ENCODE results near the gene MBNL1. TPM values are rescaled to one million over a fixed set of nuclear protein-coding genes. Genes with fewer than 3 reads are reported as not detected.

The MBNL1 gene
- total and polyA plus RNA-seq, 11 donors: 46.8 to 416 (median 189) TPM

GRCh38 chr3:152327203-152327602, 58.5 kb downstream of the MBNL1 start:
- ATAC-seq (no peak), DNase-seq (no peak)
- H3K27me3 ChIP-seq: no peaks in the 10 kb centered on the region
- H3K9me3 ChIP-seq: peaks cover 0 to 11% (median 2%) of the 10 kb centered on the region in 12 donors
- intact Hi-C loops (cut with DNase I): loop anchor here in 4 of 10 donors (5.0 to 10.0 kb wide), 3 partner anchors 55 to 108 kb away; no protein-coding TSS in a partner anchor
- TF ChIP-seq CTCF (IDR thresholded peaks at IDR 0.05) (no peak), POLR2A (IDR thresholded peaks at IDR 0.05) (no peak)
- H3K4me1 ChIP-seq: peaks cover 7 to 85% (median 69%) of the 10 kb centered on the region in 12 donors
- peak overlapping the region in 5 of 12 donors; percentile 4 to 79 (median 27) for H3K27ac ChIP-seq
- H3K36me3 ChIP-seq: no peaks in the 10 kb centered on the region
- 89 to 96% (median 91%) methylated on average over 2 of the region's 2 CpGs for WGBS, 4 donors
- no peak overlapping the region for H3K4me3 ChIP-seq

- H3K27me3 ChIP-seq: no peaks in the 10 kb centered on the region
- DNase-seq: no peak
- intact Hi-C loops (cut with DNase I): loop anchor here in 4 of 10 donors (5.0 to 10.0 kb wide), 3 partner anchors 53 to 106 kb away; no protein-coding TSS in a partner anchor
- TF ChIP-seq POLR2A (IDR thresholded peaks at IDR 0.05): no peak
- no peak for TF ChIP-seq CTCF (IDR thresholded peaks at IDR 0.05)
- peak overlapping the region in 11 of 12 donors; percentile 1 to 82 (median 47) for H3K27ac ChIP-seq
- WGBS, 4 donors: 27 to 43% (median 31%) methylated on average over 3 of the region's 3 CpGs
- H3K36me3 ChIP-seq: no peaks in the 10 kb centered on the region
- no peak overlapping the region for H3K4me3 ChIP-seq
- ATAC-seq: peak; percentile 17 to 71 (median 67)
- H3K9me3 ChIP-seq: peaks cover 0 to 11% (median 2%) of the 10 kb centered on the region in 12 donors
- H3K4me1 ChIP-seq: peaks cover 7 to 85% (median 69%) of the 10 kb centered on the region in 12 donors
Measured at GRCh38 chr3:152328841-152329240, 60.1 kb downstream of the MBNL1 start.

GRCh38 chr3:152330559-152330958, 61.8 kb downstream of the MBNL1 start:
- Histone ChIP-seq H3K36me3 (peaks cover 0 to 2% (median 0%) of the 10 kb centered on the region in 9 donors), H3K4me3 (no peak overlapping the region), H3K27ac (peak overlapping the region in 11 of 12 donors; percentile 49 to 83 (median 64)), H3K27me3 (no peaks in the 10 kb centered on the region), H3K9me3 (peaks cover 0 to 11% (median 2%) of the 10 kb centered on the region in 12 donors), H3K4me1 (peaks cover 7 to 90% (median 76%) of the 10 kb centered on the region in 12 donors)
- intact Hi-C loops (cut with DNase I): no loop called here
- WGBS, 4 donors: 31 to 45% (median 43%) methylated on average over 2 of the region's 2 CpGs
- DNase-seq (no peak), ATAC-seq (no peak)
- TF ChIP-seq POLR2A (IDR thresholded peaks at IDR 0.05) (no peak), CTCF (IDR thresholded peaks at IDR 0.05) (no peak)

- Histone ChIP-seq H3K4me3 (no peak overlapping the region), H3K4me1 (peaks cover 7 to 96% (median 77%) of the 10 kb centered on the region in 12 donors)
- intact Hi-C loops (cut with DNase I): no loop called here
Measured at GRCh38 chr3:152331018-152331541, 62.4 kb downstream of the MBNL1 start.

More at GRCh38 chr3:152331018-152331541, 62.4 kb downstream of the MBNL1 start:
- TF ChIP-seq POLR2A (IDR thresholded peaks at IDR 0.05) (no peak), CTCF (IDR thresholded peaks at IDR 0.05) (no peak)
- DNase-seq (peak in 2 of 5 donors; percentile 39), ATAC-seq (peak; percentile 36 to 79 (median 77))
- Histone ChIP-seq H3K27ac (peak overlapping the region in 11 of 12 donors; percentile 49 to 83 (median 64)), H3K36me3 (peaks cover 0 to 6% (median 0%) of the 10 kb centered on the region in 9 donors), H3K27me3 (no peaks in the 10 kb centered on the region), H3K9me3 (peaks cover 0 to 6% (median under 1%) of the 10 kb centered on the region in 12 donors)
- WGBS, 4 donors: 25 to 51% (median 34%) methylated on average over 2 of the region's 2 CpGs
